ENCODE data around the gene KLHL33. TPM values are rescaled to one million over a fixed set of nuclear protein-coding genes. Genes with fewer than 3 reads are reported as not detected.

Gene KLHL33
- total RNA-seq (2014; rRNA removed; shearing (Covaris generic)), result not detected in 2 replicates
- polyA plus RNA-seq (2016; fragmentation: Nextera tagmentation; extraction: Ambion mirVana), result 0.05 TPM in 1 of 2 replicates, not detected in the other

- WGBS, 2 experiments (ENCODE audit: low coverage in 1 of 2, low lambda C conversion rate in 2 of 2, missing lambda C conversion rate in 2 of 2), result 75 to 77% methylated on average over 17 of the region's 17 CpGs
- no peaks in the 10 kb centered on the region for H4K20me1 ChIP-seq (ENCODE audit: insufficient read depth)
- H3K27ac ChIP-seq, result peak within 1 kb of the TSS; percentile 53
- in situ Hi-C loops (cut with MboI), result no loop called here
- H3F3A ChIP-seq (ENCODE audit: insufficient read depth), result no peaks in the 10 kb centered on the region
- H3K4me2 ChIP-seq (ENCODE audit: unreplicated experiment), result peak within 1 kb of the TSS; percentile 31
- peaks cover 9% of the 10 kb centered on the region for H3K4me1 ChIP-seq (ENCODE audit: insufficient read depth)
- H3K36me3 ChIP-seq (ENCODE audit: low read depth), result no peaks in the 10 kb centered on the region
- H3K27me3 ChIP-seq (replicated peaks; ENCODE audit: insufficient read depth), result no peaks in the 10 kb centered on the region
- DNase-seq, result no peak
- no peaks in the 10 kb centered on the region for H3K9me3 ChIP-seq (ENCODE audit: low read depth)
- no peaks in the 10 kb centered on the region for H3K79me2 ChIP-seq (ENCODE audit: insufficient read depth)
- TF ChIP-seq EZH2phosphoT487 (IDR thresholded peaks at IDR 0.05; ENCODE audit: insufficient read depth, low read depth), result no peak
- TF ChIP-seq EZH2 (IDR thresholded peaks at IDR 0.05; ENCODE audit: insufficient read depth, poor library complexity, severe bottlenecking), result no peak
- H3K4me3 ChIP-seq, result no peak within 1 kb of the TSS; the same call in 1 of the 2 replicates
- H3K9ac ChIP-seq, result no peak within 1 kb of the TSS
- H3K9me2 ChIP-seq (ENCODE audit: insufficient read depth), result no peaks in the 10 kb centered on the region
- peak within 1 kb of the TSS; percentile 63 for H2AFZ ChIP-seq
Observed at GRCh38 chr14:20435582-20436362, at the start of gene KLHL33. KLHL33 (minus strand) TSS chr14:20436166; CDS start chr14:20435811, 355 bp downstream.

GRCh38 chr14:20482382-20482781, 46.4 kb upstream of the KLHL33 start:
- no peak overlapping the region for H3K9ac ChIP-seq
- 70 to 75% methylated on average over 5 of the region's 5 CpGs for whole genome bisulfite sequencing, 2 experiments (ENCODE audit: low coverage in 1 of 2, low lambda C conversion rate in 2 of 2, missing lambda C conversion rate in 2 of 2)
- no peaks in the 10 kb centered on the region for H3K27me3 ChIP-seq (replicated peaks; ENCODE audit: insufficient read depth)
- no peaks in the 10 kb centered on the region for H3K9me3 ChIP-seq (ENCODE audit: low read depth)
- no peaks in the 10 kb centered on the region for H3K36me3 ChIP-seq (ENCODE audit: low read depth)
- H4K20me1 ChIP-seq (ENCODE audit: insufficient read depth), result no peaks in the 10 kb centered on the region
- no peaks in the 10 kb centered on the region for H3K79me2 ChIP-seq (ENCODE audit: insufficient read depth)
- no peaks in the 10 kb centered on the region; the same call in 1 of the 2 replicates for H3K4me1 ChIP-seq (ENCODE audit: insufficient read depth)
- no peak overlapping the region for H3K4me2 ChIP-seq (ENCODE audit: unreplicated experiment)
- no peak overlapping the region for H3K4me3 ChIP-seq
- no peaks in the 10 kb centered on the region for H3K9me2 ChIP-seq (ENCODE audit: insufficient read depth)
- peaks cover 15% of the 10 kb centered on the region; the same call in 1 of the 2 replicates for H3F3A ChIP-seq (ENCODE audit: insufficient read depth)
- in situ Hi-C loops (cut with MboI), result no loop called here
- no peak overlapping the region for H2AFZ ChIP-seq
- no peak for DNase-seq
- H3K27ac ChIP-seq, result no peak overlapping the region
- no peak for TF ChIP-seq EZH2phosphoT487 (IDR thresholded peaks at IDR 0.05; ENCODE audit: insufficient read depth, low read depth)

GRCh38 chr14:20478894-20479293, 42.9 kb upstream of the KLHL33 start:
- Histone ChIP-seq H3K4me2 (ENCODE audit: unreplicated experiment) (no peak overlapping the region), H4K20me1 (ENCODE audit: insufficient read depth) (no peaks in the 10 kb centered on the region), H3K4me3 (no peak overlapping the region), H3K79me2 (ENCODE audit: insufficient read depth) (peaks cover 12% of the 10 kb centered on the region), H3K36me3 (ENCODE audit: low read depth) (peaks cover 15% of the 10 kb centered on the region), H3K4me1 (ENCODE audit: insufficient read depth) (no peaks in the 10 kb centered on the region; the same call in 1 of the 2 replicates), H3F3A (ENCODE audit: insufficient read depth) (peaks cover 20% of the 10 kb centered on the region; the same call in 1 of the 2 replicates), H3K9me2 (ENCODE audit: insufficient read depth) (no peaks in the 10 kb centered on the region), H3K9me3 (ENCODE audit: low read depth) (no peaks in the 10 kb centered on the region), H2AFZ (no peak overlapping the region), H3K27ac (no peak overlapping the region), H3K27me3 (replicated peaks; ENCODE audit: insufficient read depth) (no peaks in the 10 kb centered on the region), H3K9ac (no peak overlapping the region)
- no peak for DNase-seq
- WGBS, 2 experiments (ENCODE audit: low coverage in 1 of 2, low lambda C conversion rate in 2 of 2, missing lambda C conversion rate in 2 of 2), result 92 to 95% methylated on average over 2 of the region's 2 CpGs
- in situ Hi-C loops (cut with MboI), result no loop called here
- TF ChIP-seq EZH2phosphoT487 (IDR thresholded peaks at IDR 0.05; ENCODE audit: insufficient read depth, low read depth) (no peak), EZH2 (IDR thresholded peaks at IDR 0.05; ENCODE audit: insufficient read depth, poor library complexity, severe bottlenecking) (no peak)

- no peaks in the 10 kb centered on the region for H4K20me1 ChIP-seq (ENCODE audit: insufficient read depth)
- no peak overlapping the region for H3K9ac ChIP-seq
- peak; percentile 39 for DNase-seq
- WGBS, 2 experiments (ENCODE audit: low coverage in 1 of 2, low lambda C conversion rate in 2 of 2, missing lambda C conversion rate in 2 of 2), result 81 to 82% methylated on average over 1 of the region's 1 CpG
- no peak overlapping the region for H3K4me3 ChIP-seq
- H3K4me2 ChIP-seq (ENCODE audit: unreplicated experiment), result no peak overlapping the region
- H3K36me3 ChIP-seq (ENCODE audit: low read depth), result peaks cover 24% of the 10 kb centered on the region
- no peaks in the 10 kb centered on the region for H3K27me3 ChIP-seq (replicated peaks; ENCODE audit: insufficient read depth)
- no peak overlapping the region for H3K27ac ChIP-seq
- no peaks in the 10 kb centered on the region for H3K9me3 ChIP-seq (ENCODE audit: low read depth)
- H3K79me2 ChIP-seq (ENCODE audit: insufficient read depth), result peaks cover 28% of the 10 kb centered on the region
- no peaks in the 10 kb centered on the region for H3K9me2 ChIP-seq (ENCODE audit: insufficient read depth)
- TF ChIP-seq EZH2phosphoT487 (IDR thresholded peaks at IDR 0.05; ENCODE audit: insufficient read depth, low read depth), result no peak
- in situ Hi-C loops (cut with MboI), result no loop called here
- H2AFZ ChIP-seq, result no peak overlapping the region
- H3K4me1 ChIP-seq (ENCODE audit: insufficient read depth), result no peaks in the 10 kb centered on the region; the same call in 1 of the 2 replicates
- H3F3A ChIP-seq (ENCODE audit: insufficient read depth), result peaks cover 20% of the 10 kb centered on the region; the same call in 1 of the 2 replicates
Observed at GRCh38 chr14:20477211-20477876, 41.4 kb upstream of the KLHL33 start.
